Activated CD8-positive, alpha-beta memory T cell treated with anti-CD3 and anti-CD28 coated beads for 48 hours (primary cell): ENCODE data around the gene PTPRK.

Experiments
- DNase-seq, 3 experiments: peaks; one replicate each; pipeline ENCODE4 v3.0.0-alpha.2; 2020; ENCODE audit warnings: low read depth in 2 of 3, low spot score in 2 of 3

The PTPRK gene

GRCh38 chr6:128395188-128395587 lies 125.2 kb downstream of the PTPRK start:
- DNase-seq, result no peak

GRCh38 chr6:128394167-128394566 lies 126.2 kb downstream of the PTPRK start:
- no peak for DNase-seq

- DNase-seq, result no peak
Observed at GRCh38 chr6:128389820-128390534, 130.4 kb downstream of the PTPRK start.

- no peak for DNase-seq
Observed at GRCh38 chr6:128388380-128388779, 132.0 kb downstream of the PTPRK start.

GRCh38 chr6:128380891-128381290 lies 139.5 kb downstream of the PTPRK start:
- no peak for DNase-seq

DNA sequence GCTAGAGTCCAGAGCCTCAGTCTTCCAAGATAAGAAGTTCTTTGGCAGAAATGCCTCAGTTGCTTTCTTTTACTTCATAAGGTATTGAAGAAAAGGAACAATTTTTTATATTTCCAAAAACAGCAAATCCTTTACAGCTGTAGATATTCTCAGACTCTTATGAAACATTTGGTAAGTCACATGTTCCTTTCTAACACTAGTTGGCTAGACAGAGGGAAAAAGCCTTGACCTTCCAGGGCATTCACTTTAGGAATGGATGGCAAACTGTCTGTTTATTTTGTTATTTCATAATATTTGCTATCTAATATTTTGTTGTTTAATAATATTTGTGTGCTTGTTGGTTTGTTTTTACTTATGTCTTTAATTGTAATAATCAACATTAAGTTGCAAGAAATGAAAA lies 140.8 kb downstream of the PTPRK start:
- no peak for DNase-seq

DNA sequence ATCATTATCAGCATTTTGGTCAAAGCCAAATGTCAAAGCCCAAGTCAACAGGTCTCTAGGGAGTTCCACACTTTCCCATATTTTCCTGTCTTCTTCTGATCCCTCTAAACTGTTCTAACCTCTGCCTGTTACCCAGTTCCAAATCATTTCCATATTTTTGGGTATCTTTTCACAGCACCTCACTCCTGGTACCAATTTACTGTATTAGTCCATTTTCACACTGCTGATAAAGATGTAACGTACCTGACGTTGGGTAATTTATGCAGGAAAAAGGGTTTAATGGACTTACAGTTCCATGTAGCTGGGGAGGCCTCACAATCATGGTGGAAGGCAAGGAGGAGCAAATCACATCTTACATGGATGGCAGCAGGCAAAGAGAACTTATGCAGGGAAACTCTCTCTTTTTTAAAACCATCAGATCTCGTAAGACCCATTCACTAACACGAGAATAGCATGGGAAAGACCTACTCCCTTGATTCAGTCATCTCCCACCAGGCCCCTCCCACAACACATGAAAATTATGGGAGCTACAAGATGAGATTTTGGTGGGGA lies 143.4 kb downstream of the PTPRK start:
- DNase-seq, result no peak

GRCh38 chr6:128371136-128371535 lies 149.3 kb downstream of the PTPRK start:
- DNase-seq, result no peak

DNA sequence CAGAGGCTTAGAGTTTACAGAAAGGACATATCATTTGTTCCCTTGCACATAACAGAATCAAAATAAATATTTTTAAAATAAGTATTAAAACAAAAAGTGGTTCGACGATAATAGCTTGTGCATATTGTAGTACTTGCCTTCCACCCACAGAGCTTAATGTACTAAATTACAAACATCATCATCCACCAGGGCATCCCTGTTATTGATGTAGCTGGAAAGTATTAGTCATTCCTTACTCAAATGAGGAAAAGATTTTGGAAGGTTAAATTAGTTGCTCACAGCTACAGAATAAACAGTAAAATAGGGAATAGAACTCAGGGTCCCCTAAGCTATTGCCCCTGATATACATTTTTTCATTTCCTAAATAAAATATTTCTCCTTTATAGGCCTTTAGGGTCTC lies 150.3 kb downstream of the PTPRK start:
- no peak for DNase-seq

DNA sequence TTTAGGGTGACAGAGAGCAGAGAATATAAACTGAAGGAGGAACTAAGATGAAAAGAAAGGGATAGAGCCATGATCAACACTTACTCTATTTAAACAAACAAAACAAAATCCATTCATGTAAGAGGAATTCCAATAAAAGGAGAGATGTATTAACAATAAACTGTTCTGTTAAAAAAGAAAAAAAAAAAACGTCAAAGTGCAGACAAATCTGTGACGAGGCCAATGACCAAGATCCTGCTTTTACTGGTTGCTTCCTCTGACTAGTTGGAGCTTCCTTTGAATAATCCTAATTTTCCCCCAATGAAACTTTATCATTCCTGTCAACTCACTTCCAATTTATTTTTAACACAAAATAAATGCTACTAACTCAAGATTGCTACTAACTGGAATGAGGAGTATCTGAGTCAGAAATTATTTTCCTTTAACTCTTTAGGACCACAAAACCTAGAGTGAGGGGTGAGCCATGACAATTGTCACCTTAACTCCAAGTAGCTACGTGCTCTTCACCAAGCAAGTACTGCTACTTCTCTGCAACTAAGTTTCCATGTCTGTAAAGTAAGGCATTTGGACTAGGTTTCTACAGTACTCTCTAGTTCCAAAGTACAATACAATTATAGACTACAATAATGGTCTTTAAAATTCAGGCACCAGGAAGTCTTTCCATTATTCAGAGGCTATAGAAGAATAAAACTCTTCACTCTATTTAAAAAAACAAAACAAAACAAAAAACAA lies 152.0 kb downstream of the PTPRK start:
- DNase-seq, result no peak

DNA sequence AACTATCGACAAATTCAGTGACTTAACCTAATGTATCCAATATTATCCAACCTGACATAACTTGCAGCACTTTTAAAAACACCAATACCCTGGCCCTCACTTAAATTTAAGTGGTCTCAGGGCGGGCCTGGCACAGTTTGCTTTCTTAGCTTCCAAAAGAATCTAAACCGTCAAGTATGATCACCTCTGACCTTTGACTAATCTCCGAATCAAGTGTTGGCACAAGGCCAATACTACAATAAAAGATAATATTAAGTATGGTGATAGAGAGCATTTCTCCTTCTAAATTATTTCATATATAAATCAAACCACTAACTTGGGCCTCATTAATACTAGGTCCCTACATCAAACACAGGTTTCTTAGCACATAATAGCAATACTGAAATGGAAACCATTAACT lies 153.0 kb downstream of the PTPRK start:
- no peak for DNase-seq

- DNase-seq, result no peak
Observed at GRCh38 chr6:128365520-128366160, 154.8 kb downstream of the PTPRK start.

DNA sequence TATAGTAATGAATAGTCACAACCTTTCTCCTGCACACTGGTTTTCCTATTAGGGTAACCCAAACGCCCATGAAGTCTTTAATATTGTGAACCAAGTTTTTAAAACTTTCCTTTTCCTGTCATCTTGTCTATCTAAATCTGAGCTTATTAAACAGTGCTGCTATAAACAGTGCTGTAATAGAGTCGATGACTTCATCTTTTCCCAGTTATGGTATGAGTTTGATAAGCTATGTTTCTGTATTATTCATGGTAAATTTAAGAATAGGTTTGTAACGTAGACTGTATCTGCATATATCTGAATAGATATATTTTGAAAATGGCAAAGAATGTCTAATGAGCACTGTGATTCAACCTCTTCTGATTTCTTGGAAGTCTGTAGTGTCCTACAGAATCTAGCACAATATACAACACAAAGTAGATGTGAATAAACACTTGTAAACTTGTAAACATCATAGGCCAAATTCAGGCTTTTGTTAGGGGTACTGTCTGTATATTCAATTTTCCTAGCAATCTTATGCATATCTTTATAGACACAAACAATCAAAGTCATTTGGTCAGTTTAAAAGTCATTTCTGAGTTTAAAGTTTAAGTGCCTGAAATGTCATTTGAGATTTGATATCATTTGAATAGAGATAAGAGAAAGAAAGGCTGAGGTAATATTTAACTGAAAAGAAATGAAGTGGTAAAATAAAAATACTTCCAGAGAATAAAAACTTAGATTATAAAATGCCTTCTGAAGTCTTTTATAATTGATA lies 155.5 kb downstream of the PTPRK start:
- no peak for DNase-seq

- no peak for DNase-seq
Observed at GRCh38 chr6:128363020-128363813, 157.2 kb downstream of the PTPRK start.

- DNase-seq, result no peak
Observed at GRCh38 chr6:128361378-128361777, 159.0 kb downstream of the PTPRK start.

DNA sequence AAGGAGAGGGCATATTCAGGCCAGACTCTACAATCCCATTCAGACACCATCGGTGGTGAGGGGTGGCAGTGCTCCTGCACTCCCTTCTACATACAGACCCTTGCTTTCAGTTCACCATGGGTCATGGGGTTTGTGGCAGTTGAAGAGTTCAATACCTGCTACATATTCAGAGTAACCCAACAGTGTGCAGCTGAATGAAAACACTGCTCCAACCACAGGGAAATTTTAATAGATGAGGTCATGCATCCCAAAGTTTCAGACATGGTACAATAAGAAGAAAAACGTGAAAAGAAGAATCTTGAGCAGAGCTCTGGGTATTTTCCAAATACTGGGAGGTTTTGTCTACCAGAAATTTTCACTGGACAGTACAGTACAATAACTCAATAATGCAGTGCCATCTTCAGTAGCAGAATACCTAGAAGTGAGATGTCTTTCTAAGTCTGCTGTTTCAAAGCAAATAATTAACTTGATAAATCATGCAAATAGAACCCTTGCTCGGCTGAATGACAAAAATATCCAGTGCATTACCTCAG lies 162.1 kb downstream of the PTPRK start:
- no peak for DNase-seq

DNA sequence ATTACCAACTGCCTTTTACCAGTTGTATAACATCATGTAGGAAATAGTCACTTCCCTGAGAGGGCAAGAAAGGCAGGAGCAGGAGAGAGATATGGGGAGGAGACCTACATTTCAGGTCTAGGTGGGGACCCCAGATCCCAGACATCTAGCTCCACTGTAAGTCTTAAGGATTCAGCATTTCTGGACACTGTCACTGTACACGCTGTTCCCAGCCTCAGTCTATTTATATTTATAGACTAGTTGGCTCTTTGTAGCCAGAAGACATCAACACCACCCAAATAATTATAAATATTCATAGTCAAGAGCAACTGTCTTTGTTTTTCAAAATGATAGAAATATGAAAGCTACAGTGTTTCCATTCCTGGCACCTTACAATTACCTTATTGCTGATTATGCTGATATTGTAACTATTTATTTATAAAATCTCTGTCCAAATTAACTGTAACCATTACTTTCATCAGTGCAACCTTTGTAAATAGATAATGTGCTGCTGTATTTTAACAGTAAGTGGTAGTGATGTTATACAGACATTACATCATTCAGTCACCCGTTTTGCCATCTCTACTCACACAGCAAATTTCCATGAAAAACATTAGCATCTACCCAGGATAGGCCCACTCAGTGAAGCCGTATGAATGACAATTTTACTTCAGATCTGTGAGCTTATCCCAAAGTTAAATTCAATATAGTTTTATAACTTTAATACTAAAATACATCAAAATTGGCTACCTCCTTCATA lies 162.8 kb downstream of the PTPRK start:
- no peak for DNase-seq

- DNase-seq, result no peak
Observed at GRCh38 chr6:128352366-128352765, 168.0 kb downstream of the PTPRK start.

- DNase-seq, result no peak
Observed at GRCh38 chr6:128351255-128351514, 169.2 kb downstream of the PTPRK start.
